NCI-H1048 (cell line): ENCODE results near the gene CCNG1.

Experiments used
- DNase-seq: peaks from one replicate; lab custom pipeline; 2025; lab: John Stamatoyannopoulos, UW

Gene CCNG1

DNA sequence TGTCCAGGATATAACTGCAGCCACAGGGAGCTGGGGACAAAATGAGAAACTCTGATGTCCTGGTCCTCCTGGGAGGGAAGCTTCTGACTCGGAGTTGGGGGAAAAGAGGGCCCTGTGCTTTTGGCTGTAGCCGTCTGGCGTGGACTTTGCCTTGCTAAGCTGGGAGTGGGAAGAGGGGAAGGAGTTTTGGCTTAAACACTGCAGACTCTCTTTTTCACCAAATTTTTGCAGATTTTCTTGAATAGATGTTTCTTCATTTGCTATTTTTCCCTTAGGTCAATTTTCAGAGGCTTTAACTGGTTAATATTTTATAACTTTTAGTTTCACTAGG, 52.3 kb downstream of the CCNG1 start:
- DNase-seq, result no peak
